Lower leg skin (tissue), 4 donors: ENCODE measurements around the gene ABHD16A. TPM values are rescaled to one million over a fixed set of nuclear protein-coding genes. Genes with fewer than 3 reads are reported as not detected.

Experiments
- DNase-seq, 2 donors: peaks; one replicate each; pipeline ENCODE4 v3.0.0-alpha.2; 2019; ENCODE audit warnings: low spot score in 2 of 2
- H3K4me3 ChIP-seq: fragments of 200-600 bp; sonication (generic); 2 replicates; pipeline ENCODE4 v1.5.1; 2017; ENCODE audit warnings: mild to moderate bottlenecking, low read depth; ENCODE audit not compliant: poor library complexity, severe bottlenecking
- CTCF ChIP-seq, 3 donors: fragments of 450-650 bp; IDR thresholded peaks; one replicate each; pipeline ENCODE4 v1.5.1; 2016; ENCODE audit warnings: antibody characterized with exemption in 3 of 3, mild to moderate bottlenecking in 3 of 3, moderate library complexity in 2 of 3
- POLR2A ChIP-seq, 2 donors: fragments of 450-650 bp; IDR thresholded peaks; one replicate each; pipeline ENCODE4 v1.6.1; 2016 to 2017; ENCODE audit warnings: antibody characterized with exemption in 2 of 2, mild to moderate bottlenecking in 1 of 2, moderate library complexity in 1 of 2
- WGBS, 2 donors: methylation state at CpG; one replicate each; pipeline ENCODE4 v1.1.5; 2018; 5-methylcytosine and 5-hydroxymethylcytosine counted together
- intact Hi-C: fragments of 100-400 bp; cut with DNase I; formaldehyde crosslinking; loops from one replicate; pipeline ENCODE4 v1.15.0; 2023; ENCODE audit warnings: low total_unique reads
- total RNA-seq, 4 donors: library from RNA; depleted of rRNA; stranded (reverse); fragments of >200 nt; gene quantifications; one replicate each; pipeline ENCODE4 v1.1.0, GENCODE V29; 2016

The ABHD16A gene
- total RNA-seq, 4 donors from 2014 or later = 49.9 to 61.8 (median 52.0) TPM

GRCh38 chr6:31719001-31719400 is 15.9 kb upstream of the ABHD16A start:
- TF ChIP-seq POLR2A (IDR thresholded peaks at IDR 0.05) (no peak), CTCF (IDR thresholded peaks at IDR 0.05) (no peak)
- 73 to 78% methylated on average over 6 of the region's 6 CpGs for WGBS, 2 donors
- no peak for DNase-seq
- intact Hi-C loops = no loop called here
- no peak overlapping the region for H3K4me3 ChIP-seq

- no peak overlapping the region for H3K4me3 ChIP-seq
- no peak for DNase-seq
- intact Hi-C loops = no loop called here
- 56 to 60% methylated on average over 1 of the region's 1 CpG for WGBS, 2 donors
- no peak for TF ChIP-seq CTCF (IDR thresholded peaks at IDR 0.05)
- TF ChIP-seq POLR2A (IDR thresholded peaks at IDR 0.05) = no peak
These were observed 15.1 kb upstream of the ABHD16A start for GRCh38 chr6:31718265-31718664.

GRCh38 chr6:31717499-31718222 is 14.5 kb upstream of the ABHD16A start:
- DNase-seq = no peak
- no peak overlapping the region for H3K4me3 ChIP-seq

GRCh38 chr6:31715022-31715958 is 12.2 kb upstream of the ABHD16A start, which contains the start of gene LY6G6D:
Gene LY6G6D, plus strand, starts transcription at chr6:31715348. Its CDS starts 8 bp downstream, at chr6:31715356.
- no peak for DNase-seq
- intact Hi-C loops = no loop called here
- H3K4me3 ChIP-seq = no peak within 1 kb of the TSS
- WGBS, 2 donors = 46 to 51% methylated on average over 16 of the region's 16 CpGs
- TF ChIP-seq POLR2A (IDR thresholded peaks at IDR 0.05) (no peak), CTCF (IDR thresholded peaks at IDR 0.05) (no peak)

More at GRCh38 chr6:31717499-31718222, 14.5 kb upstream of the ABHD16A start:
- WGBS, 2 donors = 47 to 61% methylated on average over 10 of the region's 10 CpGs
- intact Hi-C loops = no loop called here
- TF ChIP-seq POLR2A (IDR thresholded peaks at IDR 0.05) = no peak
- TF ChIP-seq CTCF (IDR thresholded peaks at IDR 0.05) = no peak

GRCh38 chr6:31713991-31714684 is 11.0 kb upstream of the ABHD16A start:
- no peak for TF ChIP-seq POLR2A (IDR thresholded peaks at IDR 0.05)
- no peak for TF ChIP-seq CTCF (IDR thresholded peaks at IDR 0.05)
- intact Hi-C loops = no loop called here
- 27 to 28% methylated on average over 5 of the region's 5 CpGs for WGBS, 2 donors

More at GRCh38 chr6:31713991-31714684, 11.0 kb upstream of the ABHD16A start:
- no peak overlapping the region for H3K4me3 ChIP-seq
- no peak for DNase-seq
